Sciatic nerve (tissue), 2 donors: ENCODE results near the gene ASB2. TPM values are rescaled to one million over a fixed set of nuclear protein-coding genes. Genes with fewer than 3 reads are reported as not detected.

ENCODE experiments used
- ATAC-seq: fragments of 200-7000 bp; cut with Tn5 transposase; one replicate; pipeline ENCODE4 v1.9.1; 2020; ENCODE audit warnings: mild to moderate bottlenecking, moderate library complexity
- DNase-seq: peaks from one replicate; pipeline ENCODE4 v3.0.0-alpha.2; 2020; ENCODE audit warnings: low spot score
- intact Hi-C: fragments of 100-400 bp; cut with DNase I; formaldehyde crosslinking; loops from one replicate; pipeline ENCODE4 v1.14.2; 2022
- total RNA-seq: library from RNA; stranded (reverse); fragmentation: NEBNext Ultra II Directional; extraction: Animal tissue kit (Norgen Biotek cat#: 25700); gene quantifications from one replicate; pipeline ENCODE4 v1.2.1, GENCODE V29; 2021
- donor health status: DM: no; HTN: no; CAD: no.
- donor health status: DM: no; HTN: no; CAD: no.

ASB2 gene
- total RNA-seq, 1 donor from 2014 or later: 1.4 TPM

GRCh38 chr14:94003397-94003796 is 27.0 kb upstream of the ASB2 start:
- intact Hi-C loops: loop anchor here (5.0 kb wide), 1 partner anchor 61 kb away; no protein-coding TSS in a partner anchor
- no peak for DNase-seq
- no peak for ATAC-seq

- intact Hi-C loops: loop anchor here (5.0 kb wide), 1 partner anchor 59 kb away; no protein-coding TSS in a partner anchor
- DNase-seq (peak; percentile 67), ATAC-seq (peak; percentile 86)
Observed at GRCh38 chr14:94001501-94002396, 25.4 kb upstream of the ASB2 start.

DNA sequence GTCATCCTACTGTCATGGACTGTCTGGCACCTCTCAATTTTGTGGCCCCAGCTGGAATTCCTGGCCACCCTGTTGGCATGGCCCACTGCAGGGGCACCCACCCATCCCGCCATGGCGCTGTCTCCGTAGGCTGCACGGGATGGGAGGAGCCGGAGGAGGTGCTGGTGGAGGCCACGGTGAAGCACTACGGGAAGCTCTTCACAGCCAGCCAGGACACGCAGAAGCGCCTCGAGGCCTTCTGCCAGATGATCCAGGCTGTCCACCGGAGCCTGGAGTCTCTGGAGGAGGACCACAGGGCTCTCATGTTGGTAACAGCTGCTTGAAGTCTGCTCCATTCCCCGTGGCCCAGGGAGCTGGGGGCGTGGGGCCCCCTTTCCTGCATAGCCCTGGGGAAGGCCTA is 24.6 kb upstream of the ASB2 start:
- ATAC-seq (peak; percentile 8), DNase-seq (no peak)
- intact Hi-C loops: loop anchor here (5.0 kb wide), 1 partner anchor 59 kb away; no protein-coding TSS in a partner anchor

- ATAC-seq (no peak), DNase-seq (no peak)
- intact Hi-C loops: loop anchor here (5.0 kb wide), 1 partner anchor 58 kb away; no protein-coding TSS in a partner anchor
Observed at GRCh38 chr14:94000267-94000666, 23.9 kb upstream of the ASB2 start.

- DNase-seq (no peak), ATAC-seq (no peak)
- intact Hi-C loops: no loop called here
Observed at GRCh38 chr14:93999573-93999972, 23.2 kb upstream of the ASB2 start.

GRCh38 chr14:93998871-93999403 is 22.6 kb upstream of the ASB2 start:
- no peak for ATAC-seq
- DNase-seq: no peak
- intact Hi-C loops: no loop called here

DNA sequence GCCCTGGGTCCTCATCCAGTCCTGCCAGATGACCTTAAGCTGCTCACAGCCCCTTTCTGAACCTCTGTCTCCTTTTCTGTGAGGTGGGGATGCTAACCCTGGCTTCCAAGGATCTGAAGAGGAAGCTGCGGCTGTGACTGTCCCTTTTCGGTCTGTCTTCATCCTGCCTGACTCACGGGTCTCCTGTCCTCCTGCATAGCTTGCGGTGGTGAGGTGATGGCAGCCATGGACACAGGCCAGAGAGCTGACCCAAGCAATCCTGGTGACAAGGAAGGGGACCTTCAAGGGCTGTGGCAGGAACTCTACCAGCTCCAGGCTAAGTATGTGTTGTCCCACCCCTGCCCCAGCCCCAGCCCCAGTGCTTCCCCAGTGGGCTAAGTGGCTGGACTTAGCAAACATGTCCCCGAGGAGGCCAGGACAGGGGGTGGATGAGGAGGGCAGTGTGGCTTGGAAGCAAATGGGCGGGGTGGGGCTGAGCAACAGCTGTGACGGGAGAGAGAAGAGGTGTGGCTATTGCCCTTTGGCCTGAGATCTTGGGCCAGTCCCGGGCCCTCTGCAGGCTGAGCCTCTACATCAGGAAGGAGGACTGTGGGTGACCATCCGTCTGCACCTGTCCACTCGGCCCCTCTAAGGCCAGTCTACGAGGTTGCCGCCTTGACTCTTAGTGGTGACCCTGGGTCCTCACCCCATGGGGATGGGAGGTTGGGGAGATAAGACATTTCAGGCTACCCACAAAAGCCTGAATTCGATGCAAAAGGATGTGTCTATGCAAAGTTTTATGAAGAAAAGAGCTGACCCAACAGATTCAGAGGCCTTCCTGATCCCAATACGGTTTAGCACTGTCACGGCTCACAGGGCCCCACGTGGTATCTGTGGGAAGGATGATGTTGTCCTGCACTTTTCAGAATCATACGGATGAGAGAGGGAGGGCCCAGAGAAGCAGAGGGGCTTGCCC is 21.8 kb upstream of the ASB2 start:
- ATAC-seq (no peak), DNase-seq (no peak)
- intact Hi-C loops: no loop called here

DNA sequence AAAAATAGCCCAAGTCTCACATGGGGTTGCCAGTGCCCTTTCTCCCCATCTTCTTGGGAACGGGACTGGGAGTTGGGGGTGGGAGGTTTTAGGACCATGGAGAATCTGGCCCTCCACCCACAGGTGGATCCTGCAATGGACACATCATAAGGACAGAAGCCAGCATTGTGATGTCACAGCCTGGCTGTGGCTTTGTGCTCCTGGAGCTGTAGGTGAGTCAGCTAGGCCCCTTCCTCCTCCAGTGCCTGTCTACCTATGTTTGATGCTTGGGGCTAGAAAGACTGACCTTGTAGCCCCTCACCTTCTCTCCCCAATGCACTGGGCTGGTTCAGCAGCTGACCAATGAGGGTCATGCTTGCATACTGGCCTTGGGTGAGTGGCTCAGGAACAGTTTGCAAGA is 20.7 kb upstream of the ASB2 start, which contains the start of gene CCDC197:
CCDC197 (plus strand) TSS at position 220 of the 400 bp plus-strand sequence. CDS start 831 bp downstream, outside the sequence.
- intact Hi-C loops: no loop called here
- no peak for ATAC-seq
- no peak for DNase-seq

DNA sequence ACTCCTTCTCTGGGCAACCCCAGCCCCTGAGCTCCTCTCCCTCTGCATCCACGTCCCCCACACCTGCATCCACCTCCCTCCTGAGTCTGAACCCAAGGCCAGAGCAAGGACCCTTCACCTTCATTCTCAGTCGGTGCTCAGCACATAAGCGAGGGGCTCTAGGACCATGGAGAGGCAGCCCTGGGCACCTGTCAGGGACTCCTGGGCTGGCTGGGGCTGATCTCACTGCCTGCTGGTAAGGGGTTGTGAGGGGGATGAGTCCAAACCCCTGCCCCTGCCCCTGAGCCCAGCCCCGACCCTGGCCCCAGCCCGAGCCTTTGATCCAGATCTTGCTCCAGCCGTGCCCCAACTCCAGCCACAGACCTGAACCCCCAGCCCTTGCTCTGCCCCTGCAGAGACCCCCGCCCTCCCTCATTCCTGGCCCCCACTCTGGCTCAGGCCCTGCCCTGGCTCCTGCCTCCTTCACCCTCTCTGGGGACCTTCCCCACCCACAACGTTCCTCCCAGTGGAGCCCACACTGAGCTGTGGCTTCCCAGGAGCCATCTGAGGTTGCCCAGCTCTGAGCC is 19.8 kb upstream of the ASB2 start:
- intact Hi-C loops: no loop called here
- DNase-seq (no peak), ATAC-seq (no peak)

- ATAC-seq (peak; percentile 31), DNase-seq (no peak)
- intact Hi-C loops: no loop called here
Observed at GRCh38 chr14:93994919-93995682, 18.7 kb upstream of the ASB2 start.

DNA sequence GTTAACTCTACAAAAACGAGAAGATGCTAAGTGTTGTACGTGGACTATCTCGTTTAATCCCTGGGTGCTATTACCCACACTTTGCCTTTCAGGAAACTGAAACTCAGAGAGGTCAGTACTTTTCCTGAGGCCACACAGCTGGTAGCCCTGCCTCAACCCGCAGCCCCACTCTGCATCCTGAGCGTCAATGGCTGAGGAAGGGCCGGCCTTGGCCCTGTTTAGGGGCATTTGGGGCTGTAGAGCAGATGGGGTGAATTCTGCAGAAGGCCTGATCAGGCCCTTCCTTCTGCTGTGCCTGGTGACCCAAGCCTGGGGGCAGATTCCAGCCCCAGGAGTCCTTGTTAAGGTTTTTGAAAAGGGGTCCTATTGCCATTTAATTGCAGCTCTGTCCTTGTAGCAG is 17.0 kb upstream of the ASB2 start:
- DNase-seq (no peak), ATAC-seq (no peak)

GRCh38 chr14:93991649-93992048 is 15.3 kb upstream of the ASB2 start:
- intact Hi-C loops: no loop called here
- no peak for DNase-seq
- ATAC-seq: no peak

More for the DNA sequence above, 17.0 kb upstream of the ASB2 start:
- intact Hi-C loops: no loop called here

- ATAC-seq (no peak), DNase-seq (no peak)
- intact Hi-C loops: no loop called here
Observed at GRCh38 chr14:93991212-93991611, 14.8 kb upstream of the ASB2 start.

DNA sequence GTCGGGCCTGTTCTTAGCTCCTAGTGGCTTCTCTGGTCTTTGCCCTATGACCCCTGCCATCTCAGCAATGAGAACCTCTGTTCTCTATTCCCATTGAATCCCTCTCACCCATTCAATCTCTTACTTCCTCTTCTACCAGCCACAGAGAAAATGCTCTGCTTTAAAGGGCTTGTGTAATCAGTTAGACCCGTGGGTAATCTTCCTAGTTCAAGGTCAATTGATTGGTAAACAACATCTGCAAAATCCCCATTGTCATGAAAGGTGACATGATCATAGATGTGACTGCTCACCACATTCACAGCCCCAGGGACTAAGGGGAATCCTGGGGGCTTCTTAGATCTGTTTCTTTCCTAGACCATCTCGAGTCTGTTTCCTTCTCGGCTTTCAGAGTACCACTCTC is 13.6 kb upstream of the ASB2 start:
- intact Hi-C loops: no loop called here
- no peak for ATAC-seq
- no peak for DNase-seq

DNA sequence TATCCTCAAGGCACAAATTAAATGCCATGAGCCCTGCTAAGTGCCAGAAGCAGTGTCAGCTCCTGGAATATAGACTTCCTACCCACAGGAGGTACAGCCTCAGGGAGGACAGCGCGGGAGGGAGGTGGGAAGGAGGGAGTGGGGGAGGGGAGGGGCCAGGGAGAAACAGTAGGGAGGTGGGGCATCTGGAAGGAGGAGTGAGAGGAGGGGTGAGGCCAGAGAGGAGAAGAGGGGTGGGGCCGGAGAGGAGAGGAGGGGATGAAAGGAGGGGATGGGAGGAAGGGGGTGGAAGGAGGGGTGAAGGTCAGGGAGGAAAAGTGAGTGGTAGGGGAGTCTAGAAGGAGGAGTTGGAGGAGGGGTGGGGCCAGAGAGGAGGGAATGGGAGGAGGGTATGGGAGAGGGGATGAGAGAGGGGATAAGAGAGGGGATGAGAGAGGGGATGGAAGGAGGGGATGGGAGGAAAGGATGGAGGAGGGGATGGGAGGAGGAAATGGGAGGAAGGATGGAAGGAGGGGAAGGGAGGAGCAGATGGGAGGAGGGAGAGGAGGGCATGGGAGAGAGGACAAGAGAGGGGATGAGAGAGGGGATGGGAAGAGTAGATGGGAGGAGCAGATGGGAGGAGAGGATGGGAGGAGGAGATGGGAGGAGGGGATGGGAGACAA is 11.6 kb upstream of the ASB2 start:
- intact Hi-C loops: no loop called here
- no peak for DNase-seq
- no peak for ATAC-seq

GRCh38 chr14:93987376-93987775 is 11.0 kb upstream of the ASB2 start:
- no peak for DNase-seq
- peak; percentile 23 for ATAC-seq
- intact Hi-C loops: no loop called here

DNA sequence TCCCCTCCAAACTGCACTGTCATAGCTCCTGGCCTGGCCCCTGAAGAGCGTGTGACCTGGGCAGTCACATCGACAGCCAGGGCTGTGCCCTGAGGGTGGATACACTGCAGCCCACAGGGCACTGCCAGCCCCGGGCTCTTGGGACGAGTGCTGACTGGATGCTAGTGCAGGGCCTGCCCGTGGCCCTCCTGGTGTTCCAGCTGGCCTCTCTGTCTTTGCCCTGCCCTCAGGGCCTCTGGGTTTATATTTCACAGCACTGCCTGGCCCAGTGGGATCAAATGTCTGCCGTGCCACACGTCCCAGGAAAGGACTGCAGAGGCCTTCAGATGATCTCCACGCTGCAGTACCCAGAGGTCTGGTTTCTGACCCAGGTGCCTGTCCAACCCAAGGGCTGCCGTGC is 10.6 kb upstream of the ASB2 start:
- intact Hi-C loops: no loop called here

GRCh38 chr14:93984987-93985410 is 8.6 kb upstream of the ASB2 start:
- intact Hi-C loops: no loop called here

More for the DNA sequence above, 10.6 kb upstream of the ASB2 start:
- ATAC-seq (no peak), DNase-seq (no peak)

More at GRCh38 chr14:93984987-93985410, 8.6 kb upstream of the ASB2 start:
- DNase-seq (no peak), ATAC-seq (no peak)
